Measurements from ENCODE around the gene SNX25.

The SNX25 gene

GRCh38 chr4:185209031-185209851 lies at the start of gene SNX25:
Gene SNX25 (plus strand): TSS chr4:185209598. CDS start chr4:185209827, 229 bp downstream.
- Histone ChIP-seq H3K27me3 (replicated peaks; ENCODE audit: control insufficient read depth, insufficient read depth, low read length) (no peaks in the 10 kb centered on the region), H3K4me3 (replicated peaks; ENCODE audit: low read depth, low read length) (peak within 1 kb of the TSS; percentile 69), H3K36me3 (ENCODE audit: control insufficient read depth, insufficient read depth, low read length) (no peaks in the 10 kb centered on the region)
- DNase-seq (ENCODE audit: extremely low read depth, insufficient read length) = peak; percentile 92
- no peak for TF ChIP-seq CTCF (IDR thresholded peaks at IDR 0.05; ENCODE audit: insufficient read depth, low read length, poor library complexity, severe bottlenecking)

GRCh38 chr4:185165605-185166063 lies 43.8 kb upstream of the SNX25 start:
- Histone ChIP-seq H3K36me3 (ENCODE audit: control insufficient read depth, insufficient read depth, low read length) (peaks cover 11% of the 10 kb centered on the region), H3K4me3 (replicated peaks; ENCODE audit: low read depth, low read length) (no peak overlapping the region), H3K27me3 (replicated peaks; ENCODE audit: control insufficient read depth, insufficient read depth, low read length) (no peaks in the 10 kb centered on the region)
- TF ChIP-seq CTCF (IDR thresholded peaks at IDR 0.05; ENCODE audit: insufficient read depth, low read length, poor library complexity, severe bottlenecking) = no peak
- peak; percentile 57 for DNase-seq (ENCODE audit: extremely low read depth, insufficient read length)

GRCh38 chr4:185167234-185167633 lies 42.2 kb upstream of the SNX25 start:
- H3K27me3 ChIP-seq (replicated peaks; ENCODE audit: control insufficient read depth, insufficient read depth, low read length) = no peaks in the 10 kb centered on the region
- no peak overlapping the region for H3K4me3 ChIP-seq (replicated peaks; ENCODE audit: low read depth, low read length)
- H3K36me3 ChIP-seq (ENCODE audit: control insufficient read depth, insufficient read depth, low read length) = peaks cover 11% of the 10 kb centered on the region
- DNase-seq (ENCODE audit: extremely low read depth, insufficient read length) = no peak
- no peak for TF ChIP-seq CTCF (IDR thresholded peaks at IDR 0.05; ENCODE audit: insufficient read depth, low read length, poor library complexity, severe bottlenecking)

- Histone ChIP-seq H3K27me3 (replicated peaks; ENCODE audit: control insufficient read depth, insufficient read depth, low read length) (no peaks in the 10 kb centered on the region), H3K4me3 (replicated peaks; ENCODE audit: low read depth, low read length) (no peak overlapping the region), H3K36me3 (ENCODE audit: control insufficient read depth, insufficient read depth, low read length) (peaks cover 6% of the 10 kb centered on the region)
- TF ChIP-seq CTCF (IDR thresholded peaks at IDR 0.05; ENCODE audit: insufficient read depth, low read length, poor library complexity, severe bottlenecking) = no peak
- DNase-seq (ENCODE audit: extremely low read depth, insufficient read length) = peak; percentile 59
These were observed 37.9 kb upstream of the SNX25 start for GRCh38 chr4:185171373-185172071.

GRCh38 chr4:185179488-185179887 lies 29.9 kb upstream of the SNX25 start:
- DNase-seq (ENCODE audit: extremely low read depth, insufficient read length) = no peak
- Histone ChIP-seq H3K36me3 (ENCODE audit: control insufficient read depth, insufficient read depth, low read length) (peaks cover 3% of the 10 kb centered on the region), H3K4me3 (replicated peaks; ENCODE audit: low read depth, low read length) (no peak overlapping the region), H3K27me3 (replicated peaks; ENCODE audit: control insufficient read depth, insufficient read depth, low read length) (no peaks in the 10 kb centered on the region)
- TF ChIP-seq CTCF (IDR thresholded peaks at IDR 0.05; ENCODE audit: insufficient read depth, low read length, poor library complexity, severe bottlenecking) = no peak

Data from GM06990 (cell line).